IMR-90 (cell line): ENCODE results near the gene KIF20A. TPM values are rescaled to one million over a fixed set of nuclear protein-coding genes. Genes with fewer than 3 reads are reported as not detected.

Experiments
- ATAC-seq: fragments of 200-7000 bp; cut with Tn5 transposase; 2 replicates; pipeline ENCODE4 v1.9.1; 2020; ENCODE audit warnings: low read depth, mild to moderate bottlenecking, moderate library complexity
- BruUV-seq: library from RNA; stranded (reverse); fragments of 400-500 nt; replicated peaks from 2 replicates; lab custom pipeline; 2021; lab: Mats Ljungman, UMichigan
- CTCF ChIA-PET: fragments of 300-600 bp; formaldehyde crosslinking; extraction: SDS; loops from one replicate; lab custom pipeline; 2021; ENCODE audit warnings: antibody characterized with exemption; lab: Yijun Ruan, JAX
- POLR2A ChIA-PET: fragments of 300-600 bp; sonication (Branson Sonifier 250); formaldehyde crosslinking; loops from one replicate; lab custom pipeline; 2022; ENCODE audit warnings: antibody characterized with exemption; ENCODE audit not compliant: unreplicated experiment; lab: Charles Lee
- DNase-seq: peaks from one replicate; pipeline ENCODE4 v3.0.0; 2013
- H2AFZ ChIP-seq: replicated peaks from 2 replicates; pipeline ENCODE3; 2013; ENCODE audit warnings: low read length, mild to moderate bottlenecking; ENCODE audit not compliant: poor library complexity
- H2AK5ac ChIP-seq: 2 replicates; pipeline ENCODE4 v1.6.1; 2013; ENCODE audit warnings: low read depth, low read length, inconsistent platforms
- H2AK9ac ChIP-seq: replicated peaks from 2 replicates; pipeline ENCODE3; 2013; ENCODE audit warnings: mild to moderate bottlenecking, low read depth, low read length, moderate library complexity; ENCODE audit not compliant: poor library complexity
- H2BK120ac ChIP-seq: 2 replicates; pipeline ENCODE4 v1.6.1; 2013; ENCODE audit warnings: low read depth, low read length, inconsistent platforms
- H2BK15ac ChIP-seq: 3 replicates; pipeline ENCODE4 v1.6.1; 2013; ENCODE audit warnings: low read depth, low read length, inconsistent platforms
- H2BK20ac ChIP-seq: 2 replicates; pipeline ENCODE4 v1.6.1; 2013; ENCODE audit warnings: low read depth, mild to moderate bottlenecking, inconsistent platforms, low read length, moderate library complexity
- H2BK5ac ChIP-seq: 2 replicates; pipeline ENCODE4 v1.6.1; 2013; ENCODE audit warnings: mild to moderate bottlenecking, low read depth, low read length, inconsistent platforms; ENCODE audit not compliant: poor library complexity, severe bottlenecking
- H3K14ac ChIP-seq: replicated peaks from 2 replicates; pipeline ENCODE4 v1.6.1; 2013; ENCODE audit warnings: low read depth, low read length, inconsistent platforms
- H3K18ac ChIP-seq: 2 replicates; pipeline ENCODE4 v1.6.1; 2013; ENCODE audit warnings: low read depth, low read length, control low read depth
- H3K23ac ChIP-seq: 2 replicates; pipeline ENCODE4 v1.6.1; 2013; ENCODE audit warnings: low read depth, low read length, inconsistent platforms
- H3K27ac ChIP-seq: 2 replicates; pipeline ENCODE4 v1.5.1; 2013; ENCODE audit warnings: mild to moderate bottlenecking, control low read depth, low read length; ENCODE audit not compliant: insufficient read depth
- H3K27me3 ChIP-seq: 2 replicates; pipeline ENCODE4 v1.6.1; 2013; ENCODE audit warnings: low read length; ENCODE audit not compliant: control insufficient read depth, insufficient read depth
- H3K36me3 ChIP-seq: 2 replicates; pipeline ENCODE4 v1.6.1; 2013; ENCODE audit warnings: low read length, mixed read lengths; ENCODE audit not compliant: control insufficient read depth, insufficient read depth
- H3K4ac ChIP-seq: 2 replicates; pipeline ENCODE4 v1.6.1; 2013; ENCODE audit warnings: low read depth, low read length, inconsistent platforms
- H3K4me1 ChIP-seq: 2 replicates; pipeline ENCODE4 v1.6.1; 2013; ENCODE audit warnings: low read length, mixed read lengths; ENCODE audit not compliant: control insufficient read depth, insufficient read depth
- H3K4me2 ChIP-seq: 2 replicates; pipeline ENCODE4 v1.6.1; 2013; ENCODE audit warnings: low read depth, mild to moderate bottlenecking, control low read depth, low read length, moderate library complexity
- H3K4me3 ChIP-seq: 2 replicates; pipeline ENCODE4 v1.5.1; 2013; ENCODE audit warnings: low read depth, mild to moderate bottlenecking, control low read depth, low read length, moderate library complexity; ENCODE audit not compliant: insufficient read depth
- H3K56ac ChIP-seq: 2 replicates; pipeline ENCODE4 v1.6.1; 2013; ENCODE audit warnings: low read length, inconsistent platforms; ENCODE audit not compliant: insufficient read depth; ENCODE audit errors: extremely low read depth
- H3K79me1 ChIP-seq, 2 experiments: 2 replicates each; pipeline ENCODE4 v1.6.1; 2013; ENCODE audit warnings: low read length in 2 of 2, inconsistent platforms in 1 of 2, low read depth in 1 of 2
- H3K9ac ChIP-seq: 2 replicates; pipeline ENCODE4 v1.6.1; 2013; ENCODE audit warnings: low read depth, low read length, control low read depth
- H3K9me1 ChIP-seq: 2 replicates; pipeline ENCODE4 v1.6.1; 2013; ENCODE audit warnings: low read length, inconsistent platforms; ENCODE audit not compliant: insufficient read depth
- H3K9me3 ChIP-seq: 2 replicates; pipeline ENCODE4 v1.6.1; 2013; ENCODE audit warnings: low read length; ENCODE audit not compliant: control insufficient read depth, insufficient read depth
- H4K20me1 ChIP-seq: 2 replicates; pipeline ENCODE4 v1.6.1; 2013; ENCODE audit warnings: low read length, inconsistent platforms; ENCODE audit not compliant: insufficient read depth
- H4K5ac ChIP-seq: 2 replicates; pipeline ENCODE4 v1.6.1; 2013; ENCODE audit warnings: mild to moderate bottlenecking, low read depth, low read length, control low read depth
- H4K8ac ChIP-seq, 2 experiments: 2 replicates each; pipeline ENCODE4 v1.6.1; 2013; ENCODE audit warnings: low read depth in 2 of 2, low read length in 2 of 2, control low read depth in 1 of 2, inconsistent platforms in 1 of 2
- H4K91ac ChIP-seq: 2 replicates; pipeline ENCODE4 v1.6.1; 2013; ENCODE audit warnings: low read depth, low read length, inconsistent platforms; ENCODE audit not compliant: insufficient read depth
- BHLHE40 ChIP-seq: fragments of 150-350 bp; IDR thresholded peaks from 2 replicates; pipeline ENCODE4 v1.6.1; 2016; ENCODE audit warnings: mild to moderate bottlenecking, low read depth, low read length
- FOS ChIP-seq: fragments of 150-350 bp; IDR thresholded peaks from 2 replicates; pipeline ENCODE4 v1.6.1; 2016; ENCODE audit warnings: low read depth, low read length
- NFE2L2 ChIP-seq: fragments of 150-350 bp; IDR thresholded peaks from 2 replicates; pipeline ENCODE4 v1.6.1; 2016; ENCODE audit warnings: low read depth, mild to moderate bottlenecking, low read length
- RAD21 ChIP-seq: IDR thresholded peaks from 2 replicates; pipeline ENCODE4 v1.6.1; 2012; ENCODE audit warnings: low read length, improper control_type of control experiment
- RCOR1 ChIP-seq: IDR thresholded peaks from 2 replicates; pipeline ENCODE4 v1.6.1; 2012; ENCODE audit warnings: mild to moderate bottlenecking, low read length, improper control_type of control experiment; ENCODE audit not compliant: insufficient replicate concordance
- WGBS, 2 experiments: methylation state at CpG; one replicate each; pipeline versions ENCODE4 v1.1.5 to v1.1.7; 2013; ENCODE audit warnings: missing lambda C conversion rate in 2 of 2; ENCODE audit not compliant: insufficient read length in 1 of 2; ENCODE audit errors: extremely low coverage in 2 of 2; 5-methylcytosine and 5-hydroxymethylcytosine counted together
- dilution Hi-C: fragments of 300-500 bp; cut with HindIII; formaldehyde crosslinking; loops from one replicate; pipeline ENCODE4 v1.14.3; 2018; ENCODE audit warnings: low sequenced_read_pairs; ENCODE audit not compliant: unreplicated experiment
- in situ Hi-C: fragments of 300-500 bp; cut with MboI; formaldehyde crosslinking; loops from 3 replicates; pipeline ENCODE4 v1.14.3; 2019; ENCODE audit warnings: low sequenced_read_pairs, inconsistent platforms, mixed read lengths
- intact Hi-C: fragments of 100-400 bp; cut with micrococcal nuclease; formaldehyde crosslinking; loops from 2 replicates; pipeline ENCODE4 v1.10.0; 2022
- polyA plus RNA-seq, 3 experiments: library from polyadenylated mRNA; depleted of rRNA; stranded (reverse); fragments of >200 nt; gene quantifications; 2 replicates each; pipeline ENCODE4 v1.2.3, GENCODE V29; 2012; ENCODE audit warnings: low replicate concordance in 1 of 3
- total RNA-seq: library from RNA; depleted of rRNA; stranded (reverse); fragments of >200 nt; gene quantifications from 2 replicates; pipeline ENCODE4 v1.2.3, GENCODE V29; 2012
- TF ChIP-seq, protein P1 (sequence below): fragments of 150-350 bp; IDR thresholded peaks from 2 replicates; pipeline ENCODE4 v1.6.1; 2016; ENCODE audit warnings: low read depth, mild to moderate bottlenecking, low read length, moderate library complexity, borderline replicate concordance
- TF ChIP-seq, protein P2 (sequence below): conservative IDR thresholded peaks from 2 replicates; pipeline ENCODE4 v1.5.1; 2012; ENCODE audit warnings: mild to moderate bottlenecking, low read depth, low read length, improper control_type of control experiment
- TF ChIP-seq, protein P3 (sequence below): fragments of 150-350 bp; IDR thresholded peaks from 2 replicates; pipeline ENCODE4 v1.6.1; 2017; ENCODE audit warnings: mild to moderate bottlenecking, antibody characterized with exemption, low read length, low read depth

Gene KIF20A
- total and polyA plus RNA-seq, 2 of the 4 experiments (the other 2 are of a cell fraction) = 42.0 to 106 TPM

DNA sequence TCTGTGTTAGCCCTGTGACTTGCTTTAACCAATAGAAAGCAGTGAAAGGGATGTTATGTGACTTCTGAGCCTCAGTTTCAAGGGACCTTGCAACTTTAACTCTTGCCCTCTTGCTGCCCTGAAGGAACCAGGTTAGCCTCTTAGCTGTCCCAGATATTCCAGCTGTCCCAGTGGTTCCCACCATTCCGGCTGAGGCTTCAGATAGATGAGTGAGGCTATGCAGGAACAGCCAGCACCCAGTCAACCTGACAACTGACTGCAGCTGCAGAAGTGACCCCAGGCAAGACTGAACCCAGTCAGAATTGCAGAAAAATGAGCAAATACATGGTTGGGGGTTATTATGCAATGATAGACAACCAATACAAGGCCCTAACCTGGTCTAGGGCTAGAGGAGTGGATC is 44.6 kb downstream of the KIF20A start:
- Histone ChIP-seq H3K36me3 (no peaks in the 10 kb centered on the region), H3K4me3 (no peak overlapping the region), H3K23ac (no peak overlapping the region), H3K14ac (no peak overlapping the region), H4K91ac (no peak overlapping the region), H3K9ac (no peak overlapping the region), H2BK120ac (no peak overlapping the region), H3K27me3 (peaks cover 10% of the 10 kb centered on the region), H2AFZ (no peak overlapping the region), H3K4ac (no peak overlapping the region), H3K27ac (no peak overlapping the region), H2BK15ac (no peak overlapping the region), H4K5ac (no peak overlapping the region), H3K4me2 (no peak overlapping the region), H2BK5ac (no peak overlapping the region), H3K79me1 (no peaks in the 10 kb centered on the region), H2BK20ac (no peak overlapping the region), H2AK5ac (no peak overlapping the region), H3K9me1 (no peaks in the 10 kb centered on the region), H4K8ac (no peak overlapping the region), H4K20me1 (no peaks in the 10 kb centered on the region), H2AK9ac (no peak overlapping the region), H3K56ac (no peak overlapping the region), H3K18ac (no peak overlapping the region), H3K4me1 (no peaks in the 10 kb centered on the region), H3K9me3 (peaks cover 7% of the 10 kb centered on the region)
- POLR2A ChIA-PET = no interaction called here
- no TSS peak for BruUV-seq
- in situ Hi-C loops (loop anchor here (10.0 kb wide), 1 partner anchor 191 kb away; no protein-coding TSS in a partner anchor), intact Hi-C loops (loop anchor here (2.0 kb wide), 1 partner anchor 187 kb away; no protein-coding TSS in a partner anchor), dilution Hi-C loops (no loop called here)
- CTCF ChIA-PET = interaction anchor here (0.7 to 1.1 kb wide), 4 partner anchors 10 to 66 kb away, joined by 3 to 8 read pairs (median 4); partner anchors contain the start of gene CDC23
- WGBS, 2 experiments = no CpG with 5 or more reads among the region's 1 CpG
- DNase-seq (no peak), ATAC-seq (no peak)
- TF ChIP-seq, protein P1, sequence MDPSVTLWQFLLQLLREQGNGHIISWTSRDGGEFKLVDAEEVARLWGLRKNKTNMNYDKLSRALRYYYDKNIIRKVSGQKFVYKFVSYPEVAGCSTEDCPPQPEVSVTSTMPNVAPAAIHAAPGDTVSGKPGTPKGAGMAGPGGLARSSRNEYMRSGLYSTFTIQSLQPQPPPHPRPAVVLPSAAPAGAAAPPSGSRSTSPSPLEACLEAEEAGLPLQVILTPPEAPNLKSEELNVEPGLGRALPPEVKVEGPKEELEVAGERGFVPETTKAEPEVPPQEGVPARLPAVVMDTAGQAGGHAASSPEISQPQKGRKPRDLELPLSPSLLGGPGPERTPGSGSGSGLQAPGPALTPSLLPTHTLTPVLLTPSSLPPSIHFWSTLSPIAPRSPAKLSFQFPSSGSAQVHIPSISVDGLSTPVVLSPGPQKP = no peak
- TF ChIP-seq BHLHE40 (no peak), RAD21 (no peak), RCOR1 (no peak), FOS (no peak), NFE2L2 (no peak)
- TF ChIP-seq, protein P2, sequence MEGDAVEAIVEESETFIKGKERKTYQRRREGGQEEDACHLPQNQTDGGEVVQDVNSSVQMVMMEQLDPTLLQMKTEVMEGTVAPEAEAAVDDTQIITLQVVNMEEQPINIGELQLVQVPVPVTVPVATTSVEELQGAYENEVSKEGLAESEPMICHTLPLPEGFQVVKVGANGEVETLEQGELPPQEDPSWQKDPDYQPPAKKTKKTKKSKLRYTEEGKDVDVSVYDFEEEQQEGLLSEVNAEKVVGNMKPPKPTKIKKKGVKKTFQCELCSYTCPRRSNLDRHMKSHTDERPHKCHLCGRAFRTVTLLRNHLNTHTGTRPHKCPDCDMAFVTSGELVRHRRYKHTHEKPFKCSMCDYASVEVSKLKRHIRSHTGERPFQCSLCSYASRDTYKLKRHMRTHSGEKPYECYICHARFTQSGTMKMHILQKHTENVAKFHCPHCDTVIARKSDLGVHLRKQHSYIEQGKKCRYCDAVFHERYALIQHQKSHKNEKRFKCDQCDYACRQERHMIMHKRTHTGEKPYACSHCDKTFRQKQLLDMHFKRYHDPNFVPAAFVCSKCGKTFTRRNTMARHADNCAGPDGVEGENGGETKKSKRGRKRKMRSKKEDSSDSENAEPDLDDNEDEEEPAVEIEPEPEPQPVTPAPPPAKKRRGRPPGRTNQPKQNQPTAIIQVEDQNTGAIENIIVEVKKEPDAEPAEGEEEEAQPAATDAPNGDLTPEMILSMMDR = no peak
- TF ChIP-seq, protein P3, sequence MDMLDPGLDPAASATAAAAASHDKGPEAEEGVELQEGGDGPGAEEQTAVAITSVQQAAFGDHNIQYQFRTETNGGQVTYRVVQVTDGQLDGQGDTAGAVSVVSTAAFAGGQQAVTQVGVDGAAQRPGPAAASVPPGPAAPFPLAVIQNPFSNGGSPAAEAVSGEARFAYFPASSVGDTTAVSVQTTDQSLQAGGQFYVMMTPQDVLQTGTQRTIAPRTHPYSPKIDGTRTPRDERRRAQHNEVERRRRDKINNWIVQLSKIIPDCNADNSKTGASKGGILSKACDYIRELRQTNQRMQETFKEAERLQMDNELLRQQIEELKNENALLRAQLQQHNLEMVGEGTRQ = no peak
